Body of pancreas (tissue), 4 donors: ENCODE results near the gene PTPN14. TPM values are rescaled to one million over a fixed set of nuclear protein-coding genes. Genes with fewer than 3 reads are reported as not detected.
"Not testable (repeated sequence)": the region's sequence is repeated elsewhere in the genome, so short reads cannot be mapped to it uniquely, and the experiment has no call there.

Experiments used
- ATAC-seq: fragments of 150-250 bp; one replicate; pipeline ENCODE4 v1.9.1; 2016
- DNase-seq, 4 donors: peaks; one replicate each; pipeline ENCODE4 v3.0.0-alpha.2; 2019
- H3K27ac ChIP-seq, 4 donors: fragments of 200-600 bp; sonication (generic); 1 replicate in 3 of 4; 2 replicates in 1 of 4; pipeline versions ENCODE4 v1.5.1 to v1.6.1; 2016 to 2019; ENCODE audit warnings: mild to moderate bottlenecking in 1 of 4, mixed read lengths in 1 of 4, moderate library complexity in 1 of 4
- H3K27me3 ChIP-seq, 2 donors: fragments of 200-600 bp; sonication (generic); one replicate each; pipeline ENCODE4 v1.6.0; 2016; ENCODE audit warnings: mild to moderate bottlenecking in 1 of 2
- H3K36me3 ChIP-seq, 2 donors: fragments of 200-600 bp; sonication (generic); replicated peaks in 1 of 2; 2 replicates each; pipeline ENCODE4 v1.5.1; 2016; ENCODE audit warnings: low read depth in 2 of 2; ENCODE audit not compliant: insufficient read depth in 1 of 2
- H3K4me1 ChIP-seq: fragments of 200-600 bp; sonication (generic); one replicate; pipeline ENCODE4 v1.6.0; 2016
- H3K4me3 ChIP-seq, 2 donors: fragments of 200-600 bp; sonication (generic); 1 replicate in 1 of 2; 2 replicates in 1 of 2; pipeline ENCODE4 v1.5.1; 2016 to 2019
- H3K9me3 ChIP-seq, 3 donors: fragments of 200-600 bp; sonication (generic); 1 replicate in 2 of 3; 2 replicates in 1 of 3; pipeline ENCODE4 v1.5.1; 2016
- POLR2A ChIP-seq, 3 donors: fragments of 450-650 bp; IDR thresholded peaks; one replicate each; pipeline ENCODE4 v1.6.1; 2016; ENCODE audit warnings: antibody characterized with exemption in 3 of 3, mild to moderate bottlenecking in 2 of 3
- whole genome bisulfite sequencing, 2 donors: methylation state at CpG; one replicate each; pipeline ENCODE4 v1.1.5; 2017; 5-methylcytosine and 5-hydroxymethylcytosine counted together
- intact Hi-C: fragments of 100-400 bp; cut with DNase I; formaldehyde crosslinking; loops from one replicate; pipeline ENCODE4 v1.15.1; 2023
- total RNA-seq, 2 donors: library from RNA; depleted of rRNA; stranded (reverse); fragments of >200 nt; gene quantifications; one replicate each; pipeline ENCODE4 v1.1.0, GENCODE V29; 2016
- TF ChIP-seq, protein P1 (sequence below), 7 experiments: fragments of 450-650 bp in 4 of 7; fragments of 200-600 bp in 3 of 7; sonication (generic) in 3 of 7; IDR thresholded peaks; one replicate each; pipeline ENCODE4 v1.5.1; 2016 to 2019; ENCODE audit warnings: antibody characterized with exemption in 7 of 7

The PTPN14 gene
- total RNA-seq, 2 donors from 2014 or later: 10.5 to 18.7 TPM

DNA sequence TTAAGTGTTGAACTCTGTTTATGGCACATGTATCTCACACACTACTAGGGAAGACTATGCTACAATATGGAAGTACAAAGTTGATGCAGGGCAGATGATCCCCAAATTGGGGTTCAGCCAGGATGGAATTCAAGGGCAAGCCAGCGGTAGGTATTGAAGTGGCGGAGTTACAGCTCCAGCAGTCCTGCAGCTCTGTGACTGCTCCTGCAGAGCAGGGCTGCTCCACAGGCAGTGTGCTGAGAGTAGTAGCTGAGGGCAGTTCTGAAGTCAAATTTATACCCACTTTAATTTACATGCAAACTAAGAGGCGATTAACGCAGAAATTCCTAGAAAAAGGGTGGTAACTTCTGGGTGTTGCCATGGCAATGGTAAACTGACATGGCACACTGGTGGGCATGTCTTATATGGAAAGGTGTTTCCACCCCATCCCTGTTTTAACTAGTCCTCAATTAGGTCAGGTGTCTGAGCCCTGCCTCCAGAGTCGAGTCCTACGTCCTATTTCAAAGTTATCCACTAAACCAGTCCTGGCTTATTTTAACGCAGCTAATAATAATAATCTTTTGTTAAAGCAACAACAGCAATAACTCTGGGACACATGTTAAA, 31.0 kb upstream of the PTPN14 start:
- DNase-seq (no peak), ATAC-seq (no peak)
- Histone ChIP-seq H3K9me3 (peaks cover 0 to 2% (median 0%) of the 10 kb centered on the region in 3 donors), H3K4me3 (no peak overlapping the region), H3K27me3 (no peaks in the 10 kb centered on the region), H3K36me3 (no peaks in the 10 kb centered on the region), H3K4me1 (no peaks in the 10 kb centered on the region), H3K27ac (peak overlapping the region in 1 of 4 donors; percentile 13)
- no peak for TF ChIP-seq POLR2A (IDR thresholded peaks at IDR 0.05)
- TF ChIP-seq, protein P1, sequence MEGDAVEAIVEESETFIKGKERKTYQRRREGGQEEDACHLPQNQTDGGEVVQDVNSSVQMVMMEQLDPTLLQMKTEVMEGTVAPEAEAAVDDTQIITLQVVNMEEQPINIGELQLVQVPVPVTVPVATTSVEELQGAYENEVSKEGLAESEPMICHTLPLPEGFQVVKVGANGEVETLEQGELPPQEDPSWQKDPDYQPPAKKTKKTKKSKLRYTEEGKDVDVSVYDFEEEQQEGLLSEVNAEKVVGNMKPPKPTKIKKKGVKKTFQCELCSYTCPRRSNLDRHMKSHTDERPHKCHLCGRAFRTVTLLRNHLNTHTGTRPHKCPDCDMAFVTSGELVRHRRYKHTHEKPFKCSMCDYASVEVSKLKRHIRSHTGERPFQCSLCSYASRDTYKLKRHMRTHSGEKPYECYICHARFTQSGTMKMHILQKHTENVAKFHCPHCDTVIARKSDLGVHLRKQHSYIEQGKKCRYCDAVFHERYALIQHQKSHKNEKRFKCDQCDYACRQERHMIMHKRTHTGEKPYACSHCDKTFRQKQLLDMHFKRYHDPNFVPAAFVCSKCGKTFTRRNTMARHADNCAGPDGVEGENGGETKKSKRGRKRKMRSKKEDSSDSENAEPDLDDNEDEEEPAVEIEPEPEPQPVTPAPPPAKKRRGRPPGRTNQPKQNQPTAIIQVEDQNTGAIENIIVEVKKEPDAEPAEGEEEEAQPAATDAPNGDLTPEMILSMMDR (IDR thresholded peaks at IDR 0.05): no peak
- 68 to 72% methylated on average over 7 of the region's 7 CpGs for WGBS, 2 donors
- intact Hi-C loops: loop anchor here (10.0 kb wide), 1 partner anchor 248 kb away; no protein-coding TSS in a partner anchor

DNA sequence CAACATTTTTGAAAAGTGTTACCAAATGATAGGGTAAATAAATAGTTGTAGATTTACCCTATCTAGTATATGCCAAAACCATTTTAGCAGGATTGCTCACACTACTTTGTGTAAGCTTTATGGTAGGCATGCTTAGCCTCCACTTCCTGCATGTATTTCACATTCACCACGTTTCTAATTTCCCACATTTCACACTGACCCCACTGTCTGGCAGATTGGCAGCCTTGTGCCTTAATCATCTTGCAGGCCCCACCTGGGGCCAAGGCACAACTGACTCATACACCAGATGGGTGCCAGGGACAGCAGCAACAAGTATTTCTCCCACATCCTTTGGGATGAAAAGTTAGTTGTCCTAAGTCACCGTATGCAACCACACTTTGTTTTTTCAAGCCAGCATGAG, 30.4 kb upstream of the PTPN14 start:
- peak in 2 of 4 donors; percentile 29 to 75 for DNase-seq
- Histone ChIP-seq H3K9me3 (peaks cover 0 to 8% (median 0%) of the 10 kb centered on the region in 3 donors), H3K36me3 (no peaks in the 10 kb centered on the region), H3K4me3 (no peak overlapping the region), H3K27ac (peak overlapping the region in 1 of 4 donors; percentile 13), H3K27me3 (no peaks in the 10 kb centered on the region), H3K4me1 (no peaks in the 10 kb centered on the region)
- intact Hi-C loops: loop anchor here (10.0 kb wide), 1 partner anchor 247 kb away; no protein-coding TSS in a partner anchor
- WGBS, 2 donors: 37 to 42% methylated on average over 2 of the region's 2 CpGs
- TF ChIP-seq, protein P1 (IDR thresholded peaks at IDR 0.05): no peak
- TF ChIP-seq POLR2A (IDR thresholded peaks at IDR 0.05): no peak
- no peak for ATAC-seq

DNA sequence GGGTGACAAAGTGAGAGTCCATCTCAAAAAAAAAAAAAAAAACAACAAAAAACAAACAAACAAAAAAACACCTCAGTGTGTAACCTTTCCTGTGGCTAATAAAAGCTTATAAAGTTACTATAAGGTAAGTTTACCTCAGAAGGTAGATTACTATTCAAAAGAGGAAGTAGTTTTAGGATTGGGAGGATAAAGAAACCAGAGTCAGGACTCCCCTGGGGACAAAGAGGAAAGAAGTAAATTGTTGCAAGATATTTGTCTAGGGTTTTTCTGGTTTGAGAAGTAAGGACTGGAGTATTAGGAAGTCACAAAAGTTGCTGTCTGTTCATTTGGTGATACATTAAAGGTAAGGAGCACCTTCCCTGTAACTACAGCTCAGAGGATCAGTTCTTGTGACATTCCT, 27.8 kb upstream of the PTPN14 start:
- H3K27ac ChIP-seq: no peak overlapping the region
- TF ChIP-seq, protein P1 (IDR thresholded peaks at IDR 0.05): no peak
- TF ChIP-seq POLR2A (IDR thresholded peaks at IDR 0.05): no peak
- DNase-seq (no peak), ATAC-seq (no peak)
- H3K9me3 ChIP-seq: peaks cover 0 to 19% (median 0%) of the 10 kb centered on the region in 3 donors
- intact Hi-C loops: no loop called here
- H3K36me3 ChIP-seq: no peaks in the 10 kb centered on the region
- H3K4me3 ChIP-seq: no peak overlapping the region
- H3K4me1 ChIP-seq: no peaks in the 10 kb centered on the region
- no peaks in the 10 kb centered on the region for H3K27me3 ChIP-seq

DNA sequence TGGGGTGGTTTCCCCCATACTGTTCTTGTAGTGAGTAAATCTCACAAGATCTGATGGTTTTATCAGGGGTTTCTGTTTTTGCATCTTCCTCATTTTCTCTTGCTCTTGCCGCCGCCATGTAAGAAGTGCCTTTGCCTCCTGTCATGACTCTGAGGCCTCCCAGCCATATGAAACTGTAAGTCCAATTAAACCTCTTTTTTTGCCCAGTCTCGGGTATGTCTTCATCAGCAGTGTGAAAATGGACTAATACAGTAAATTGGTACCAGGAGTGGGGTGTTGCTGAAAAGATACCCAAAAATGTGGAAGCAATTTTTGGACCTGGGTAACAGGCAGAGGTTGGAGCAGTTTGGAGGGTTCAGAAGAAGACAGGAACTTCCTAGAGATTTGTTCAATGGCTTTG, 24.7 kb upstream of the PTPN14 start:
- DNase-seq, intact Hi-C loops, H3K36me3 ChIP-seq, H3K27ac ChIP-seq, H3K27me3 ChIP-seq, H3K4me3 ChIP-seq, ATAC-seq, H3K4me1 ChIP-seq: not testable (repeated sequence)
- peaks cover 0 to 19% (median 0%) of the 10 kb centered on the region in 3 donors for H3K9me3 ChIP-seq
- 77 to 85% methylated on average over 3 of the region's 3 CpGs for WGBS, 2 donors

DNA sequence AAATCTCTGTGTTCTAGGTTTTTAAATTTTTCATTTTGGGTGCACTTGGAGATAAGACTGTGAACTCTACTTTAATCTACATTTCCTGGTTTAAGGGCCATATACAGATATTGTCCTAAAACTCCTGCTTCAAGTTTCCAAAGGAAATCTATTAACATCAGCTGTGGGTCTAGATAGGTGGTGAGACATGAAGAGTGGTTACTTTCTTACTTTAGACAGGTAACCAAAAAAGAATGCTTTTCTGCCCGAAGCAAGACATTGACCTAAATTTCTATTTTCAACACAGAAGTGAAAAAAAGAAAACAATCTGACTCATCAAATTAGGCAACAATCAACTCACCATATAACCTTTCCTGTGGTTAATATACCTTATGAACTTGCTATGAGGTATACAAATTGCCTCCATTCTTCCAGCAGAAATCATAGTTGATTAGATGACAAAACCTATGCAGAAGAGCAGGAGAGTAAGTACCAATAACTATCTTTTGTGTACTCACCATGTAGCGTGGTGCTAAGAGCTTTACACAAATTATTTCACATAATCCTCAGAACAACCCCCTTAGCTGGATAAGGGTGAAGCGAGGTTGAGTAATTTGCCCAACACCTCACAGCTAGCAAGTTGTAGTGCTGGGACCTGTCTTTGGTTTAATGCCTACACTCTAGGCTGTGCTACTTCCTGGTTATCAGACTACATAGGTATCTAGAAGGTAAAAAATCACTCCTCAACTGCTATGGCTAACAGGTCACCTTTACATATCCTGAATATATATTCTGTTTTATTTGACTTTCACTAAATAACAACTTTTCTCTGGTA, 23.4 kb upstream of the PTPN14 start:
- Histone ChIP-seq H3K9me3 (peaks cover 0 to 19% (median 0%) of the 10 kb centered on the region in 3 donors), H3K27ac (no peak overlapping the region), H3K36me3 (no peaks in the 10 kb centered on the region), H3K4me3 (no peak overlapping the region), H3K4me1 (peaks cover 5% of the 10 kb centered on the region), H3K27me3 (no peaks in the 10 kb centered on the region)
- 89 to 90% methylated on average over 3 of the region's 3 CpGs for WGBS, 2 donors
- ATAC-seq (no peak), DNase-seq (no peak)
- TF ChIP-seq POLR2A (IDR thresholded peaks at IDR 0.05): no peak
- TF ChIP-seq, protein P1 (IDR thresholded peaks at IDR 0.05): no peak
- intact Hi-C loops: no loop called here
